ENCODE measurements around the gene LTBP1. TPM values are rescaled to one million over a fixed set of nuclear protein-coding genes. Genes with fewer than 3 reads are reported as not detected.

The LTBP1 gene
- total and polyA plus RNA-seq, 5 donors from 2014 or later = 3.7 TPM; not detected in 4

DNA sequence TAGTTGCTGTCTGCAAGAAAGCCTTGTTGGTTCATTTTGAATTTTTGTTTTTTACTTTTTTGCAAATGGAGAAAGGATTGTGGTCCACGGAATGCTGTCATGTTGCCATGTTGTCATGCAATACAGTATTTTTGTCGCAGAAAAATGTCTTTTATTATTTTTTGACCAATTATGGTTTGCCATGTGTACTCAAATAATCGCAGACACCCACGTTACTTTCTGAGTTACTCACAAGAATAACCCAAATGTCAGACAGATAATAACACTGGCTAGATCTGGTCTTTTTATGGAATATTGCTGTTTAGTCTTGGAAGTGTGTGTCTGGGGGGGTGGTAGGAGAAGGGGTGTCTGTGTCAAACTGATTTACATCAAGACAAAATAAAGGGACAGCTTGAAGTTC, 188.9 kb downstream of the LTBP1 start:
- Histone ChIP-seq H3K27ac (ENCODE audit: insufficient read depth, low read length, poor library complexity, severe bottlenecking) (no peak overlapping the region), H3K27me3 (ENCODE audit: control insufficient read depth, insufficient read depth, low read length) (no peaks in the 10 kb centered on the region), H3K9me3 (ENCODE audit: control insufficient read depth in 2 of 2, low read length in 2 of 2) (no peaks in the 10 kb centered on the region), H3K36me3 (ENCODE audit: control insufficient read depth, insufficient read depth, low read length) (no peaks in the 10 kb centered on the region), H3K4me1 (ENCODE audit: control insufficient read depth, insufficient read depth, low read length, poor library complexity, severe bottlenecking) (no peaks in the 10 kb centered on the region), H3K4me3 (ENCODE audit: low read depth, low read length) (no peak overlapping the region)
- DNase-seq = no peak
- peaks cover 13% of the 10 kb centered on the region for H3K27me3 Mint-ChIP-seq
- no peak overlapping the region for H3K4me3 Mint-ChIP-seq
- no peak overlapping the region for H3K27ac Mint-ChIP-seq
- no peaks in the 10 kb centered on the region for H3K9me3 Mint-ChIP-seq
- H3K36me3 Mint-ChIP-seq = no peaks in the 10 kb centered on the region
- H3K4me1 Mint-ChIP-seq = no peaks in the 10 kb centered on the region
- no peak for ATAC-seq (ENCODE audit: low read depth in 2 of 2)

DNA sequence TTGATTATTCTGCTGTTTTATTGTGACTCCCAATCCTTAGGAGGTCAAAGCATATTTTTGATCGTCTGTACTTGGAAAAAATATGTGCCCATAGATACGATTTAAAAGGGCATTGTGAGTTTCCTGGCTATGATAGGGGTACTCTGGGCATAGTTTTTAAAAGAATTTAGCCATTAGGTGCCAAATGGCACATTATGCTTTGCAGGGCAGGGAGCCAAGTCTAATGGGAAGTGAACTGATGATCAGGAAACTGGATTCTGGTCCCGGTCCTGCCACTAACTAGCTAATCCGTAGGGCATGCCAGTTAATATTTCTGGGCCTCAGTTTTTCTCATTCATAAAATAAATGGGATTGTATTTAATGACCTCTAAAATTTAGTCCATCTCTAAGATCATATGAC, 189.3 kb downstream of the LTBP1 start:
- no peaks in the 10 kb centered on the region for H3K4me1 ChIP-seq (ENCODE audit: control insufficient read depth, insufficient read depth, low read length, poor library complexity, severe bottlenecking)
- ATAC-seq (ENCODE audit: low read depth in 2 of 2) = no peak
- no peaks in the 10 kb centered on the region for H3K36me3 ChIP-seq (ENCODE audit: control insufficient read depth, insufficient read depth, low read length)
- peaks cover 13% of the 10 kb centered on the region for H3K27me3 Mint-ChIP-seq
- no peaks in the 10 kb centered on the region for H3K9me3 ChIP-seq (ENCODE audit: control insufficient read depth in 2 of 2, low read length in 2 of 2)
- no peak overlapping the region for H3K27ac ChIP-seq (ENCODE audit: insufficient read depth, low read length, poor library complexity, severe bottlenecking)
- no peaks in the 10 kb centered on the region for H3K27me3 ChIP-seq (ENCODE audit: control insufficient read depth, insufficient read depth, low read length)
- H3K36me3 Mint-ChIP-seq = no peaks in the 10 kb centered on the region
- no peaks in the 10 kb centered on the region for H3K9me3 Mint-ChIP-seq
- H3K4me1 Mint-ChIP-seq = no peaks in the 10 kb centered on the region
- H3K4me3 ChIP-seq (ENCODE audit: low read depth, low read length) = no peak overlapping the region
- H3K4me3 Mint-ChIP-seq = no peak overlapping the region
- DNase-seq = no peak
- no peak overlapping the region for H3K27ac Mint-ChIP-seq

DNA sequence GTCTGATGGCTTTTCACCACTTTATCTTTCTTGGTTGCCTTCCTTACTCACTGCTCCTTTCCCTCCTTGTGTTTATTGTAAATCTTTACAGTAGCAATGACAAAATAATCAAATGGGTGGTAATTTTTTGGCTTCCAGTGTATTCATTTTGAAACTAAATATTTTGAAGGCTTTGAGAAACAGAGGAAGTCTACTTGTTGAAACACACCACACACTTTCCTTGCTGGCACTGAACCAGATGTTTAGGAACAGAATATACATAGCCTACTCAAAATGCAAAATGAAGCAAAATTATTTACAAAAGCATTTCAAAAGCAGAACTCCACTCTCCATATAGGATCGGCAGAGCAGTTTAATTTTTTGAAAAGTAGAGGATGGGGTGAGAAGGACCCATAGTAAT, 189.8 kb downstream of the LTBP1 start:
- H3K4me3 Mint-ChIP-seq = no peak overlapping the region
- Histone ChIP-seq H3K27ac (ENCODE audit: insufficient read depth, low read length, poor library complexity, severe bottlenecking) (no peak overlapping the region), H3K27me3 (ENCODE audit: control insufficient read depth, insufficient read depth, low read length) (no peaks in the 10 kb centered on the region), H3K4me1 (ENCODE audit: control insufficient read depth, insufficient read depth, low read length, poor library complexity, severe bottlenecking) (no peaks in the 10 kb centered on the region), H3K4me3 (ENCODE audit: low read depth, low read length) (no peak overlapping the region), H3K36me3 (ENCODE audit: control insufficient read depth, insufficient read depth, low read length) (no peaks in the 10 kb centered on the region), H3K9me3 (ENCODE audit: control insufficient read depth in 2 of 2, low read length in 2 of 2) (no peaks in the 10 kb centered on the region)
- ATAC-seq (ENCODE audit: low read depth in 2 of 2) (no peak), DNase-seq (no peak)
- H3K27ac Mint-ChIP-seq = no peak overlapping the region
- no peaks in the 10 kb centered on the region for H3K9me3 Mint-ChIP-seq
- no peaks in the 10 kb centered on the region for H3K36me3 Mint-ChIP-seq
- H3K27me3 Mint-ChIP-seq = peaks cover 13% of the 10 kb centered on the region
- no peaks in the 10 kb centered on the region for H3K4me1 Mint-ChIP-seq

DNA sequence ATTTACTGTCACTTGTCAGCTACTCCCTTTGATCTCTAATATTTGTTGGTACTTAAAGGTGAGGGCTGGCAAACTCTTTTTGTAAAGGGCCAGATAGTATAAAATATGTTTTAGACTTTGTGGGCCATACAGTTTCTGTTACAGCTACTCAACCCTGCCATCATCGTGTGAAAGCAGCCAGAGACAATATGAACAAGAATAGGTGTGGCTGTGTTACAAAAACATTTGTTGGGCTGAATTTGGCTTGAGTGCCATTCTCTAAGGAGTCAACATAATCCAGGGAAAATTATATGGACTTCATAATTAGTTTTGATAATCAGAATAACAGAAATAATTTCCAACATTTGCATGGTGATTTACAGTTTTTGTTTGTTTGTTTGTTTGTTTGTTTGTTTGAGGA, 190.6 kb downstream of the LTBP1 start:
- no peak for ATAC-seq (ENCODE audit: low read depth in 2 of 2)
- no peaks in the 10 kb centered on the region for H3K4me1 Mint-ChIP-seq
- no peak for DNase-seq
- H3K27ac Mint-ChIP-seq = no peak overlapping the region
- no peaks in the 10 kb centered on the region for H3K27me3 ChIP-seq (ENCODE audit: control insufficient read depth, insufficient read depth, low read length)
- H3K36me3 ChIP-seq (ENCODE audit: control insufficient read depth, insufficient read depth, low read length) = no peaks in the 10 kb centered on the region
- no peaks in the 10 kb centered on the region for H3K9me3 ChIP-seq (ENCODE audit: control insufficient read depth in 2 of 2, low read length in 2 of 2)
- H3K27ac ChIP-seq (ENCODE audit: insufficient read depth, low read length, poor library complexity, severe bottlenecking) = no peak overlapping the region
- H3K4me3 ChIP-seq (ENCODE audit: low read depth, low read length) = no peak overlapping the region
- H3K27me3 Mint-ChIP-seq = peaks cover 12% of the 10 kb centered on the region
- no peak overlapping the region for H3K4me3 Mint-ChIP-seq
- H3K36me3 Mint-ChIP-seq = no peaks in the 10 kb centered on the region
- H3K9me3 Mint-ChIP-seq = no peaks in the 10 kb centered on the region
- no peaks in the 10 kb centered on the region for H3K4me1 ChIP-seq (ENCODE audit: control insufficient read depth, insufficient read depth, low read length, poor library complexity, severe bottlenecking)

DNA sequence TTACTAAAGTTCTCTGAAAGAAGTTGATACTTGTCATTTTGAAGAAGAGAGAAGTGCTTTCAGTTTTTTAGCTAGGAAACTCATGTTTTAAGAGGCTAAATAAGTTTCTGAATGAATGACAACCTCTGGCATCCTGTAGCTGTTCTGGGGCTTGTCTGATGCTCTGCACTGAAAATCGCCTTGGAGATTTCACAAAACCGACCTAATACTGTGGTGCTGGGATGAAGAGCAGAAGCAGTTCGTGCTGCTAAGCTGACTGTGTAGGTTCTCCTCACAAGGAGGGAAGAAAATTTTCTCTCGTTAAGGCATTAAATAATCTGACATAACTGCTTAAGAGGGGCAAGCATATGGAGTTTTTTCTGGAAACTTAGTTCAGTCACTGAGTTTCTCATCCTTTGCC, 193.2 kb downstream of the LTBP1 start:
- Mint-ChIP-seq H3K27me3 (peaks cover 4% of the 10 kb centered on the region), H3K4me3 (no peak overlapping the region), H3K4me1 (no peaks in the 10 kb centered on the region), H3K9me3 (no peaks in the 10 kb centered on the region), H3K36me3 (no peaks in the 10 kb centered on the region), H3K27ac (no peak overlapping the region)
- Histone ChIP-seq H3K27ac (ENCODE audit: insufficient read depth, low read length, poor library complexity, severe bottlenecking) (no peak overlapping the region), H3K4me1 (ENCODE audit: control insufficient read depth, insufficient read depth, low read length, poor library complexity, severe bottlenecking) (no peaks in the 10 kb centered on the region), H3K36me3 (ENCODE audit: control insufficient read depth, insufficient read depth, low read length) (no peaks in the 10 kb centered on the region), H3K27me3 (ENCODE audit: control insufficient read depth, insufficient read depth, low read length) (no peaks in the 10 kb centered on the region), H3K4me3 (ENCODE audit: low read depth, low read length) (no peak overlapping the region), H3K9me3 (ENCODE audit: control insufficient read depth in 2 of 2, low read length in 2 of 2) (no peaks in the 10 kb centered on the region)
- ATAC-seq (ENCODE audit: low read depth in 2 of 2) = no peak
- DNase-seq = no peak

DNA sequence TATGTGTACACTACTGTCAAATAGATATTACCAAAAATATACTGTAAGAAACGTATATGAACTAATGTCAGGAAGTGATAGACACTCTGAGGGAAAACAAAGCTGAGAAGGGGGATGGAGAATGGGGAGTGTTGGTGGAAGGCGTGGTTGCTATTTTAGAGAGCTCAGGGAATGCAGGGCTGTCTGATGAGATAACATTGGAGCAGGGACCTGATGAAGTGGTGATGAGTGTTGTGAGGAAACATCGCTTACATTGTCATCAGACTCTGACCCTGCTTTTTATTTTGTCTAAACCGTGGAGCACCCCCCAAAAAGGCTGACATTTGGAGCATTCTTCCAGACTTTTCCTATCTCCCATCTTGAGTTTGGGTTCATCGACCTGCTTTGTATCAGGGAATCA, 194.7 kb downstream of the LTBP1 start:
- H3K36me3 Mint-ChIP-seq = no peaks in the 10 kb centered on the region
- peaks cover 0 to 5% (median 0%) of the 10 kb centered on the region in 7 donors for H3K9me3 Mint-ChIP-seq
- Histone ChIP-seq H3K4me3 (ENCODE audit: low read depth, low read length) (no peak overlapping the region), H3K9me3 (ENCODE audit: control insufficient read depth in 2 of 2, low read length in 2 of 2) (no peaks in the 10 kb centered on the region), H3K27ac (ENCODE audit: insufficient read depth, low read length, poor library complexity, severe bottlenecking) (no peak overlapping the region), H3K27me3 (ENCODE audit: control insufficient read depth, insufficient read depth, low read length) (no peaks in the 10 kb centered on the region), H3K36me3 (ENCODE audit: control insufficient read depth, insufficient read depth, low read length) (no peaks in the 10 kb centered on the region), H3K4me1 (ENCODE audit: control insufficient read depth, insufficient read depth, low read length, poor library complexity, severe bottlenecking) (no peaks in the 10 kb centered on the region)
- H3K27ac Mint-ChIP-seq = no peak overlapping the region
- no peaks in the 10 kb centered on the region for H3K27me3 Mint-ChIP-seq
- DNase-seq (no peak), ATAC-seq (ENCODE audit: low read depth in 2 of 2) (no peak)
- no peak overlapping the region for H3K4me3 Mint-ChIP-seq
- H3K4me1 Mint-ChIP-seq = no peaks in the 10 kb centered on the region

DNA sequence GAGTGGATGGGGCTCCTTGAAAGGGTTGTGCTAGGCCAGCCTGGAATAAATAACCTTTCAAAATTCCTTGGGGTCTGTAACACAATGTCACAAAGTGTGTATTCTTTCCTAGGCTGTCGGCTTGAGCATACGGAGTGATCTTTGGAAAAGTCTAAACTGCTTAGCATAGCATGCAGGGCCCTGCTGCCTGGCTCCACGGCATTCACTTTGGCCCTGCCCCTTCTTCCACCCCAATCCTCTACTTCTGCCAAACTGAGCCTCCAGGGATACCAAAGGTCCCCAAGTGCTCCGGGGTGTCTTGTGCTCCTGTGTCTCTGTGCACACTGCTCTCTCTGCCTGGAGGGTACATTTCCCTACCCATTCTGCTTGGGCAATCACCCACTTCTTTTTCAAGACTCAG, 196.1 kb downstream of the LTBP1 start:
- no peaks in the 10 kb centered on the region for H3K9me3 ChIP-seq (ENCODE audit: control insufficient read depth in 2 of 2, low read length in 2 of 2)
- ATAC-seq (ENCODE audit: low read depth in 2 of 2) = no peak

DNA sequence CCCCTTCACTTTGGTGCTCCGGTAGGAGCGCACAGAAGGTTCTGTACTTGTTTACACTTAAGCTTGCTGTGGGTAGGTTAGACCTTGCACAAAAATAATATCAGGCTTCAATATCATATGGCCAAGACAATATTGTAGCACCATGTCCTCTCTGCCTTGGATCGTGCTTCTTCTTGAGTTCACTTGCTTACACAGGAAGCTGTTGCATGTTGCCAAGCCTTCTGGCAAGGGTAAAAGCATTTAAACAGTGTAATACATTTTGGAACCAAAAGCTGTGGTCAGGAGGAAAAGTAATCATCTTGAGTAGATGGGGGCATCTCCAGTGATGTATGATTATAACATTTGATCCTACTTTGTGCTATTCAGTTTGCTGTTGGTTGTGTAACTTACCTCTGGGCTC, 197.5 kb downstream of the LTBP1 start:
- H3K27ac Mint-ChIP-seq = no peak overlapping the region
- H3K4me1 Mint-ChIP-seq = no peaks in the 10 kb centered on the region
- H3K4me3 ChIP-seq (ENCODE audit: low read depth, low read length) = no peak overlapping the region
- no peaks in the 10 kb centered on the region for H3K27me3 Mint-ChIP-seq
- H3K36me3 ChIP-seq (ENCODE audit: control insufficient read depth, insufficient read depth, low read length) = no peaks in the 10 kb centered on the region
- H3K4me1 ChIP-seq (ENCODE audit: control insufficient read depth, insufficient read depth, low read length, poor library complexity, severe bottlenecking) = no peaks in the 10 kb centered on the region
- no peaks in the 10 kb centered on the region for H3K27me3 ChIP-seq (ENCODE audit: control insufficient read depth, insufficient read depth, low read length)
- H3K27ac ChIP-seq (ENCODE audit: insufficient read depth, low read length, poor library complexity, severe bottlenecking) = no peak overlapping the region
- no peaks in the 10 kb centered on the region for H3K9me3 ChIP-seq (ENCODE audit: control insufficient read depth in 2 of 2, low read length in 2 of 2)
- no peak for ATAC-seq (ENCODE audit: low read depth in 2 of 2)
- DNase-seq = no peak
- no peak overlapping the region for H3K4me3 Mint-ChIP-seq
- H3K36me3 Mint-ChIP-seq = no peaks in the 10 kb centered on the region
- peaks cover 0 to 6% (median 0%) of the 10 kb centered on the region in 7 donors for H3K9me3 Mint-ChIP-seq

More for the DNA sequence above, 196.1 kb downstream of the LTBP1 start:
- no peaks in the 10 kb centered on the region for H3K36me3 Mint-ChIP-seq
- H3K27ac Mint-ChIP-seq = no peak overlapping the region
- Histone ChIP-seq H3K4me1 (ENCODE audit: control insufficient read depth, insufficient read depth, low read length, poor library complexity, severe bottlenecking) (no peaks in the 10 kb centered on the region), H3K4me3 (ENCODE audit: low read depth, low read length) (no peak overlapping the region), H3K36me3 (ENCODE audit: control insufficient read depth, insufficient read depth, low read length) (no peaks in the 10 kb centered on the region), H3K27me3 (ENCODE audit: control insufficient read depth, insufficient read depth, low read length) (no peaks in the 10 kb centered on the region), H3K27ac (ENCODE audit: insufficient read depth, low read length, poor library complexity, severe bottlenecking) (no peak overlapping the region)
- no peak overlapping the region for H3K4me3 Mint-ChIP-seq
- peaks cover 0 to 6% (median 0%) of the 10 kb centered on the region in 7 donors for H3K9me3 Mint-ChIP-seq
- H3K4me1 Mint-ChIP-seq = no peaks in the 10 kb centered on the region
- no peaks in the 10 kb centered on the region for H3K27me3 Mint-ChIP-seq
- no peak for DNase-seq
